CD4-positive, alpha-beta T cell treated with Interleukin-2 at 100 ng/mL for 4 hours (primary cell): ENCODE results near the gene NLRP11.

ENCODE experiments used
- DNase-seq: peaks from one replicate; pipeline ENCODE4 v3.0.0-alpha.2; 2020; ENCODE audit warnings: low spot score

NLRP11 gene

GRCh38 chr19:55831846-55832245 lies at the start of gene NLRP11:
TSS of gene NLRP11 (minus strand) at chr19:55831999. CDS start at chr19:55818174, 13,825 bp downstream.
- DNase-seq = no peak

DNA sequence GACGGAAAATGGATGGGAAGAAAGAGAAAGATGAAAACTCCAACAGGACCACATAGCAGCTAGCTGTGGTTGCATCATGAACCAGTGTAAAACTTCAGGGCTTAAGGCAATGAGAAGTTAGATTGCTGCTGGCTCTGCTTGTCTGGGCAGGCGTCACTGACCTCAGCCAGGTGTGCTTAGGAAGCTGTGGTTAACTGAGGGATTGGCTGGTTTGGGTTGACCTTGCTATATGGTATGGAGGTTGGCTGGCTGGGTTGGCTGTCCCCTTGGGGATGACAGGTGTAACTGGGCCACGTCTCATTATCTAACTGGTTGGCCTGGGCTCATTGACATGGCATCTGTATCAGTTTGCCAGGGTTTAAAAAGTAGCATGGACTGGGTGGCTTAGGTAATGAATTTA lies 45.4 kb upstream of the NLRP11 start:
- no peak for DNase-seq

- no peak for DNase-seq
Observed at GRCh38 chr19:55870736-55871135, 38.9 kb upstream of the NLRP11 start.

GRCh38 chr19:55867101-55867500 lies 35.3 kb upstream of the NLRP11 start:
- DNase-seq = no peak

- no peak for DNase-seq
Observed at GRCh38 chr19:55866521-55866920, 34.7 kb upstream of the NLRP11 start.

DNA sequence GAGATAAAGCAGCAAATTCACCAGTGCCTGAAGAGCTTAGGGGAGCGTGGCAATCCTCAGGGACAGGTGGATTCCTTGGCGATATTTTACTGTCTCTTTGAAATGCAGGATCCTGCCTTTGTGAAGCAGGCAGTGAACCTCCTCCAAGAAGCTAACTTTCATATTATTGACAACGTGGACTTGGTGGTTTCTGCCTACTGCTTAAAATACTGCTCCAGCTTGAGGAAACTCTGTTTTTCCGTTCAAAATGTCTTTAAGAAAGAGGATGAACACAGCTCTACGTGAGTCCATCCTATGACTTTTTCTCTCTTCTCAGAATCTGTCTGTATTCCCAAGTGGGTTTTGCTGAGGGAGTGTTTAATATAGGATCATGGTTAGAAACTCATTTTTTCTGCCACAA lies 27.2 kb upstream of the NLRP11 start:
- no peak for DNase-seq

DNA sequence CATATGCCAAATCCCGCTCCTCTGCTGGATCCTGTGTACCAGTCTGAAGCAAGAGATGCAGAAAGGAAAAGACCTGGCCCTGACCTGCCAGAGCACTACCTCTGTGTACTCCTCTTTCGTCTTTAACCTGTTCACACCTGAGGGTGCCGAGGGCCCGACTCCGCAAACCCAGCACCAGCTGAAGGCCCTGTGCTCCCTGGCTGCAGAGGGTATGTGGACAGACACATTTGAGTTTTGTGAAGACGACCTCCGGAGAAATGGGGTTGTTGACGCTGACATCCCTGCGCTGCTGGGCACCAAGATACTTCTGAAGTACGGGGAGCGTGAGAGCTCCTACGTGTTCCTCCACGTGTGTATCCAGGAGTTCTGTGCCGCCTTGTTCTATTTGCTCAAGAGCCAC lies 26.6 kb upstream of the NLRP11 start:
- DNase-seq = no peak

DNA sequence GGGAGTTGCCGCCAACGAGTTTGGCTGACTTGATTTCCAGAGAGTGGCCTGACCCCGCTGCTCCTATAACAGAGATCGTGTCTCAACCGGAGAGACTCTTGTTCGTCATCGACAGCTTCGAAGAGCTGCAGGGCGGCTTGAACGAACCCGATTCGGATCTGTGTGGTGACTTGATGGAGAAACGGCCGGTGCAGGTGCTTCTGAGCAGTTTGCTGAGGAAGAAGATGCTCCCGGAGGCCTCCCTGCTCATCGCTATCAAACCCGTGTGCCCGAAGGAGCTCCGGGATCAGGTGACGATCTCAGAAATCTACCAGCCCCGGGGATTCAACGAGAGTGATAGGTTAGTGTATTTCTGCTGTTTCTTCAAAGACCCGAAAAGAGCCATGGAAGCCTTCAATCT lies 26.2 kb upstream of the NLRP11 start:
- no peak for DNase-seq

- DNase-seq = no peak
Observed at GRCh38 chr19:55857149-55857548, 25.4 kb upstream of the NLRP11 start.

DNA sequence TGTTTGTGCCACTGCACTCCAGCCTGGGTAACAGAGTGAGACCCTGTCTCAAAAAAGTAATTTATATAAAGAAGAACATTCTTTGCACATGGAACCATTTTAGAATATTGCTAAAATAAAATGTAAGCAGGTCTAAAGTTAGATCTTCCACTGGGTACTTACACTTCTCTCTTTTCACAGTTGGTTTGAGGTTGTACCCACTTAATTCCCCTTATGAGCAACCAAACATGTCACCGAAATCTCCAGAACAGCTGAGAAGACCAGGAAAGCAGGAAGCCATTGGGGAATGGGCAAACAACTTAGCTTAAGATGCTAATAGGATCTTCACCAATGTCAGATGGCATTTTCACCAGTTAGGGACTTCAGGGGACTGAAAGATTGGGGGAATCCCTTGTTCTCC lies 23.4 kb upstream of the NLRP11 start:
- no peak for DNase-seq

DNA sequence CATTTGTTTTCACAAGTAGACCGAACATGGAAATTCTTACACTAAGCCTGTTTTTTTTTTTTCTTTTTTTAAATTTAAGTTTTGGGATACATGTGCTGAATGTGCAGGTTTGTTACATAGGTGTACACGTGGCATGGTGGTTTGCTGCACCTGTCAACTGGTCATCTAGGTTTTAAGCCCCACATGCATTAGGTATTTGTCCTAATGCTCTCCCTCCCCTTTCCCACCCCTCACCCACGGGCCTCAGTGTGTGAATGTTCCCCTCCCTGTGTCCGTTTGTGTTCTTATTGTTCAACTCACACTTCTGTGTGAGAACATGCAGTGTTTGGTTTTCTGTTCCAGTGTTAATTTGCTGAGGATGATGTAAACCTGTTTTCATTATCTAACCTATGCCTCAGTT lies 7.1 kb upstream of the NLRP11 start:
- no peak for DNase-seq

GRCh38 chr19:55838251-55838650 lies 6.5 kb upstream of the NLRP11 start:
- DNase-seq = no peak

DNA sequence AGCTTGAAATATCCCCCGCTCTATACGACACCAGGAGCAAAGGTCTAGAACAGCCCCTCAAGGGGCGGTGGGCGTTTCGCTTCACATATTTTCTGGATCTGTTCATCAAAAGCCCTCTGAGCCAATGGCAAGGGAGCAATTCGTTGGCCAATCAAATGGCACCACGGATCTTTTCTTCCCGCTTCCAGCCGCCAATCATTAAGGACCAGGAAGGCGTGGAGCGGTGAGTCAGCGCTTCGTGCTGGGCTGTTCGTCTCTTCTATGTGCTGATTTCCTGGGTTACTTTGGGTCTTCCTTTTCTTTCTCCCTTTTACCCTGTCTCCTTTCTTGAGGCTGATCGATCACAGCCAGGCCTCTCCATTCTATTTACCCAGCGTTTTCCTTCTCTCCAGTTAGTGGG lies 4.5 kb upstream of the NLRP11 start, which contains the start of gene NLRP4:
NLRP4 (plus strand) TSS at position 201 of the 400 bp plus-strand sequence. CDS start 15,541 bp downstream, outside the sequence.
- DNase-seq = no peak

GRCh38 chr19:55832676-55833075 lies 877 bp upstream of the NLRP11 start:
- DNase-seq = no peak

DNA sequence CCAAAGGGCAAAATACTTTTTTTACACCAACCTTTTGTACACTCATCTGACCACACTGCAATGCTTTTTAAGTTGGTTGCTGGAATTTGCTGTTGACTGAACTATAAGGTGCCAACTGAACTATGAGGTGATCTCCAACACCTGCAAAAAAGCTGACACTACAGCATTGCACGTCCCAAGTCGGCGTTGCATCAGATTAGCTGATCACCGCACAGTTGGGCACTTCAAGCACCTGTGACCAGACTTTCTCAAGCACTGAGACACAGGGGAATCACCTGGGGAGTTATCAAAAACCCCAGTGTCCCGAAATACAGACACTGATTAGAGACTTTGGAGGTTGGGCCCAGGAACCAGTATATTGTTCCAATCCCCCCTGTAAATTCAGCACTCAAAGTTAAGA lies 1.1 kb downstream of the NLRP11 start:
- no peak for DNase-seq

- DNase-seq = no peak
Observed at GRCh38 chr19:55820037-55820436, 11.8 kb downstream of the NLRP11 start.

GRCh38 chr19:55813906-55814305 lies 17.9 kb downstream of the NLRP11 start:
- no peak for DNase-seq

DNA sequence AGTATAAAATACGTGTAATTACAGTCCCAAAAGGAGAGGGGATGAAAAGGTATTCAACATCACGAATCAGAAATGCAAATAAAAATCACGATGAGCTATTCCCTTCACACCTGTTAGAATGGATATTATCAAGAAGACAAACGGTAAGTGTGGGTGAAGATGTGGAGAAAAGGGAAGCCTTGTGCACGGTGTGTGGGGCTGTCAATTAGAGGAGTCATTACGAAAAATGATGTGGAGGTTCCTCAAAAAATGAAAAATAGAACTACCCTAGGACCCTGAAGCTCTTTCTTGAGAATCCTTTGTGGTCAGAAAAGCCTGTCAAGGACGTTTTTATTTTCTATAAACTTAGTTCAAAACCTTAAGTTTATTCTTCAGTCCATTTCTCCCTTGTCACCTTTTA lies 19.4 kb downstream of the NLRP11 start:
- no peak for DNase-seq

- DNase-seq = no peak
Observed at GRCh38 chr19:55811340-55811739, 20.5 kb downstream of the NLRP11 start.

GRCh38 chr19:55809381-55810058 lies 22.3 kb downstream of the NLRP11 start:
- DNase-seq = peak; percentile 3

DNA sequence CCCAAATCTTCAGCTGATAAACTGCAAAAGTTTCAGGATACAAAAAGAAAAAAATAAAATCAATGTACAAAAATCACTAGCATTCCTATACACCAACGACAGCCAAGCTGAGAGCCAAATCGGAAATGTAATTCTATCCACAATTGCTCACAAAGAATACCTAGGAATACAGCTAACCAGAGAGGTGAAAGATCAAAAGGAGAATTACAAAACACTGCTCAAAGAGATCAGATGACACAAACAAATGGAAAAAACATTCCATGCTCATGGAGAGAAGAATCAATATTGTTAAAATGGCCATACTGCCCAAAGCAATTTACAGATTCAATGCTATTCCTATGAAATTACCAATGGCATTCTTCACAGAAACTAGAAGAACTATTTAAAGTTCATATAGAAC lies 29.5 kb downstream of the NLRP11 start:
- no peak for DNase-seq

DNA sequence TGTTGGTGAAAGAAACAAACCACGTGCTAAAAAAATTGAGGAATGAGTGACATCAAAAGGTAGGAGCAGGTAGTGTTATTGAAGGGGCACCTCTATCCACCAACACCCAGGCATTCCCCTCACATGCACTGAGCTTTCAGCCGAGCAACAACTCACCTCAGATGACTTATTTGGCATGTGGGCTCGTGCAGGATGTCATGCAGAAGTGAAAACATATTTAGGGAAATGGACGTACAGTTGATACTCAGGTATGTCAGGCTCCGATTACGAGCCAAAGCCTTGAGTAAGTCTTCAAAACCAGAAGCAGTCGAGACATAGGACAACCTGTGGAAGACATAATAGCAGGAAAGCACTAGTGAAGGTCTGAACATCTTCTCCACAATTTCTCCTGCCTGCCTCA lies 30.4 kb downstream of the NLRP11 start:
- DNase-seq = no peak

GRCh38 chr19:55795021-55795420 lies 36.8 kb downstream of the NLRP11 start:
- DNase-seq = no peak

DNA sequence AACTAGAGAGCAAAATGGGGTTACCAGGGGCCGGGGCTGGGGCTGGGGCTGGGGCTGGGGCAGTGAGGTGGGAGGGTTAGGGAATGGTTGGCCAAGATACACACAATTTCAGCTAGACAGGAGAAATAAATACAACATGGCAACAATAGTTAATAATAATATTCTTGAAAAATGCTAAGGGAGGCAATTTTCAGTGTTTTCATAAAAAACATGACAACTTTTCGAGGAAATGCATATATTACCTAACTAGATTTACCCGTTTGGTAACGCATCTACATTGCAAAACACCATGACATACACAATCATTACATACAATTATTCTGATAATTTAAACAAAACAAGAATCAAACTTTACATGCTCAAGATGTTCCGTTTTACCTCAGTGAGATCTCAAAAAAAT lies 50.7 kb downstream of the NLRP11 start:
- DNase-seq = no peak
